NT2/D1 (cell line): Measurements from ENCODE around the gene KCTD10.
A peak's percentile ranks its signal among the peaks of the same experiment; 100 is the strongest.

ENCODE experiments used
- DNase-seq: peaks from one replicate; pipeline ENCODE4 v3.0.0-alpha.2; 2011; ENCODE audit warnings: low read depth, low spot score
- H3K27me3 ChIP-seq: 2 replicates; pipeline ENCODE4 v1.6.0; 2011; ENCODE audit warnings: mild to moderate bottlenecking; ENCODE audit not compliant: insufficient read length, insufficient read depth
- H3K36me3 ChIP-seq: 2 replicates; pipeline ENCODE4 v1.6.1; 2011; ENCODE audit warnings: mild to moderate bottlenecking, low read length, mixed read lengths; ENCODE audit not compliant: insufficient read depth, insufficient read length
- H3K4me1 ChIP-seq: 2 replicates; pipeline ENCODE4 v1.5.1; 2011; ENCODE audit not compliant: insufficient read depth, insufficient read length
- H3K4me3 ChIP-seq: 2 replicates; pipeline ENCODE4 v1.5.1; 2011; ENCODE audit warnings: low read depth; ENCODE audit not compliant: insufficient read length
- H3K9ac ChIP-seq: 2 replicates; pipeline ENCODE4 v1.6.0; 2011; ENCODE audit warnings: low read depth; ENCODE audit not compliant: insufficient read length
- H3K9me3 ChIP-seq: 2 replicates; pipeline ENCODE4 v1.5.1; 2011; ENCODE audit warnings: mild to moderate bottlenecking, low read length; ENCODE audit not compliant: insufficient read depth
- SUZ12 ChIP-seq: IDR thresholded peaks from 2 replicates; pipeline ENCODE4 v1.6.1; 2011; ENCODE audit not compliant: insufficient read length, insufficient read depth; ENCODE audit errors: extremely low read depth
- YY1 ChIP-seq: IDR thresholded peaks from 2 replicates; pipeline ENCODE4 v1.6.1; 2011; ENCODE audit not compliant: insufficient read length, insufficient read depth
- ZNF274 ChIP-seq: IDR thresholded peaks from 2 replicates; pipeline ENCODE4 v1.6.1; 2011; ENCODE audit warnings: mild to moderate bottlenecking, low read depth, low read length

The KCTD10 gene

DNA sequence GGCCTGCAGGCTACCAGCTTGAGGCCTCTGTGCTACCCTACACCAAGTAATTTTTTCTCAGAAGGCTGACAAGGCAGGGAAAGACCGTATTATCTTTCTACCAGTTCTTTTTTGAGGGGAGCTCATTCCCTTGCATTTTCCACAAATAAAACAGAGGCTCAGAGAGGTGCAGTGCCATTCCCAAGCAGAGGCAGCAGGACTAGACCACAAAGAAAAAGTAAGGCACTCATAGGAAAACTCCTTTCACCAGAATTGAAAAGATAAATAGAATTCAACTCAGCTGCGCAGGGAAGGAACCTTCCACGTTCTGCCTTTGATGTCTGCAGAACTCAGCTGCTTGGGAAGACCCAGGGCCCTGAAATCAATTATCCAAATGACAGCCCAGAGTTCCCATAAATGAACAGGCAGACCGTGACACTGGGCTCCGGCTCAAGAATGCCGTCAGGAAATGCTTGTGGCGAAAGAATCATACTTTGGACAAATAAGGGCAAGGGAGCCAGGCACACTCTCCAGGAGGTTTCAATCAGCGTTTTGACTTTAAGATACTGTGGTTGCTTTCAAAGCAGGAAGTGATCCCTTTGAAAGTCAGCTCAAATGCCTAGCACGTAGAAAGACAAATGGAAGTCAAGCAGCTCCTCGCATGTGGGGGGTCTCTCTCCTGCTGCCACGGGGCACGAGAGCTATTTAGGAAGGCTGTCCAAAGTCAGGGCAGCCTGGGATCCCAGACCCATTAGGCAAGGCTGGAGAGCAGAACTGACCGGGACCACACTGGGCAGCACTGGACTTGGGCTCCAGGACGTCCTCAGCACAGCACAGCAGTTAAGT lies 14.0 kb downstream of the KCTD10 start:
- peaks cover 59% of the 10 kb centered on the region for H3K36me3 ChIP-seq
- no peaks in the 10 kb centered on the region for H3K27me3 ChIP-seq
- H3K4me1 ChIP-seq, result peaks cover 44% of the 10 kb centered on the region
- no peak for TF ChIP-seq SUZ12
- TF ChIP-seq YY1, result no peak
- TF ChIP-seq ZNF274, result no peak
- no peak overlapping the region for H3K4me3 ChIP-seq
- peak overlapping the region; percentile 45 for H3K9ac ChIP-seq
- H3K9me3 ChIP-seq, result no peaks in the 10 kb centered on the region
- no peak for DNase-seq

DNA sequence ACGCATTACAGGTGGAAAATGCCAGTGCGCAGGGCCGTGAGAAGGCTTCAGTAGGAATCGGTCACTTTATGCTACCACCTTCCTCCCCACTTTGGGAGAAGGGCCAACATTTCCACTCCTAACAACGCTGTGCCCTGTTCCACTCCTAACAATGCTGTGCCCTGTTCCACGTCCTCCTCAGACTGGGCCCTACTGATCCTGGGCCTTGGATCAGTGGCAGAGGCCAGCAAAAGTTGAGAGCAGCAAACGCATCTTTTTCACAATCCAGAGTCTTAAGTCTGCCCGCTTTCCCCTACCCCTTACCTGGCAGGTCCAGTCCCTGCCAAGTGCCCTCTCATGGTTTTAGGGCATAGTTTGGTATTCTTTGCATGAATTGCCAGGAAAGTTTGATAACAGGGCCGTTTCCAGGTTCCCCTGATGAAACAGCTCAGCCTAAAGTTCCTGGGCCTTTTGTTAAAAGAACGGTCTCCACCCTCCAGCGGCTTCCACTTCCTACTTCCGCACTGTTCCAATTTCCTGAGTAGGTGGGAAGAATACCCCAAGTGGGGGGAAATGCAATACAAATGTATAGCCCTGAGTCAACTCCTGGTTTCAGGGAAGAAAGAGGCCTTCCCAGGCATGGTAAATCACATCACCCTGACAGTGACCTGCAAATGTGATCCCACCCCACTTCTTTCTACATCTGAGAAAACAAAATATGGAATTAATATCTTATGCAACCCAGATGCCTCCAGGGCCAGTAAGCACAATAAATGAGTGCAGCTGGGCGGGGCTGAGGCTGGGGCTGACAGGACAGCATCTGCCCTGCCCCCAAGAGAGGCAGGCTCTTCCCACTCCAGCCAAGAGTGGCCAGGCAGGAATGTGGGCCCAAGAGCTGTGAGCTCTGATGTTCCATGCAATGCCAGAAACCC lies 15.0 kb downstream of the KCTD10 start:
- H3K4me1 ChIP-seq, result peaks cover 44% of the 10 kb centered on the region
- TF ChIP-seq YY1 (no peak), SUZ12 (no peak), ZNF274 (no peak)
- no peak for DNase-seq
- H3K27me3 ChIP-seq, result no peaks in the 10 kb centered on the region
- H3K9me3 ChIP-seq, result no peaks in the 10 kb centered on the region
- peaks cover 59% of the 10 kb centered on the region for H3K36me3 ChIP-seq
- no peak overlapping the region for H3K4me3 ChIP-seq
- peak overlapping the region; percentile 45 for H3K9ac ChIP-seq

- H3K27me3 ChIP-seq, result no peaks in the 10 kb centered on the region
- no peak for TF ChIP-seq YY1
- TF ChIP-seq SUZ12, result no peak
- TF ChIP-seq ZNF274, result no peak
- peaks cover 59% of the 10 kb centered on the region for H3K36me3 ChIP-seq
- H3K9ac ChIP-seq, result peak overlapping the region; percentile 6
- no peaks in the 10 kb centered on the region for H3K9me3 ChIP-seq
- no peak overlapping the region for H3K4me3 ChIP-seq
- no peak for DNase-seq
- H3K4me1 ChIP-seq, result peaks cover 38% of the 10 kb centered on the region
Observed at GRCh38 chr12:109461049-109461845, 15.9 kb downstream of the KCTD10 start.

GRCh38 chr12:109460538-109460937 lies 16.6 kb downstream of the KCTD10 start:
- Histone ChIP-seq H3K4me1 (peaks cover 36% of the 10 kb centered on the region), H3K27me3 (no peaks in the 10 kb centered on the region), H3K36me3 (peaks cover 59% of the 10 kb centered on the region), H3K4me3 (no peak overlapping the region), H3K9me3 (no peaks in the 10 kb centered on the region), H3K9ac (no peak overlapping the region)
- DNase-seq, result no peak
- TF ChIP-seq SUZ12, result no peak
- no peak for TF ChIP-seq ZNF274
- no peak for TF ChIP-seq YY1

- DNase-seq, result no peak
- Histone ChIP-seq H3K9me3 (no peaks in the 10 kb centered on the region), H3K4me3 (no peak overlapping the region), H3K9ac (peak overlapping the region; percentile 45), H3K4me1 (peaks cover 34% of the 10 kb centered on the region), H3K36me3 (peaks cover 59% of the 10 kb centered on the region), H3K27me3 (no peaks in the 10 kb centered on the region)
- no peak for TF ChIP-seq ZNF274
- no peak for TF ChIP-seq SUZ12
- TF ChIP-seq YY1, result no peak
Observed at GRCh38 chr12:109459247-109459646, 17.9 kb downstream of the KCTD10 start.

- DNase-seq, result peak; percentile 91
- H3K9ac ChIP-seq, result peak overlapping the region; percentile 65
- no peak for TF ChIP-seq SUZ12
- no peak for TF ChIP-seq ZNF274
- TF ChIP-seq YY1, result no peak
- no peaks in the 10 kb centered on the region for H3K27me3 ChIP-seq
- H3K9me3 ChIP-seq, result no peaks in the 10 kb centered on the region
- peaks cover 63% of the 10 kb centered on the region for H3K36me3 ChIP-seq
- no peak overlapping the region for H3K4me3 ChIP-seq
- H3K4me1 ChIP-seq, result peaks cover 31% of the 10 kb centered on the region
Observed at GRCh38 chr12:109458771-109459208, 18.3 kb downstream of the KCTD10 start.
